Natural killer cell treated with Interleukin-12 subunit alpha and Interleukin-12 subunit beta and Interleukin-15 and Interleukin-18, amount 100 ng/mL, for 72 hours (primary cell): ENCODE results near the gene SH3PXD2B. TPM values are rescaled to one million over a fixed set of nuclear protein-coding genes. Genes with fewer than 3 reads are reported as not detected.
"Not testable (repeated sequence)": the region's sequence is repeated elsewhere in the genome, so short reads cannot be mapped to it uniquely, and the experiment has no call there.

ENCODE experiments used
- ATAC-seq, 2 donors: fragments of 150-1000 bp; cut with Tn5 transposase in 1 of 2; sonication (Bioruptor Pico), chemical (Tn5 transposase) in 1 of 2; 2 replicates each; pipeline ENCODE4 v1.10.0; 2021
- DNase-seq: peaks from one replicate; pipeline ENCODE4 v3.0.0; 2022; ENCODE audit warnings: low spot score
- H3K27ac Mint-ChIP-seq, 2 donors: 1 replicate in 1 of 2; 2 replicates in 1 of 2; pipeline ENCODE4 v1.8.0; 2022; ENCODE audit warnings: mixed read lengths in 2 of 2, mild to moderate bottlenecking in 1 of 2, moderate library complexity in 1 of 2
- H3K27me3 Mint-ChIP-seq, 2 donors: 1 replicate in 1 of 2; 2 replicates in 1 of 2; pipeline ENCODE4 v1.8.0; 2022; ENCODE audit warnings: mixed read lengths in 2 of 2
- H3K36me3 Mint-ChIP-seq: one replicate; pipeline ENCODE4 v1.8.0; 2022; ENCODE audit warnings: mixed read lengths
- H3K4me1 Mint-ChIP-seq, 2 donors: 1 replicate in 1 of 2; 2 replicates in 1 of 2; pipeline ENCODE4 v1.8.0; 2022; ENCODE audit warnings: low read depth in 2 of 2, mixed read lengths in 2 of 2, mild to moderate bottlenecking in 1 of 2
- H3K4me3 Mint-ChIP-seq: one replicate; pipeline ENCODE4 v1.8.0; 2022; ENCODE audit warnings: mixed read lengths
- H3K9me3 Mint-ChIP-seq: 2 replicates; pipeline ENCODE4 v1.8.0; 2022; ENCODE audit warnings: mixed read lengths
- total RNA-seq, 2 donors: library from RNA; stranded (reverse); gene quantifications; one replicate each; pipeline ENCODE4 v1.2.3, GENCODE V29; 2022

The SH3PXD2B gene
- total RNA-seq, 2 donors from 2014 or later = 0.08 to 0.33 TPM

DNA sequence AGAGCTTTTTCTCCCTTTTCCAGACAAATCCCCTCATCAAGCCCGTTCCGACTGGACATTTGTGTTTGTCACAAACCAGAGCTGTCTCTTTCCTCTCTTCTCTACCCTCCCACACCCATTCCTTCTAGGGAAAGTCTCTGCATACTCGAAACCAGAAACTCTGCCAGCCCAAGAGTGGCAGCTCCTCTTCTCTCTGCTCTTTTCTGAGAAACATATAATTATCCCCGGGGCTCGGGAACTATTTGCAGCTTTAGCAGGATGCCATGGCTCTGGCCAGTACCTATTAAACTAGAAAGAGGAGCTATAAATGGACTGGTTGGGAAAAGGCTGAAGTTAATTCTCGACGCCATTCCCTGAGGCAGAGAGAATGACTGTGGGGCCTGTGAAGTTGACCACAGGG lies 82.6 kb downstream of the SH3PXD2B start:
- no peak overlapping the region for H3K27ac Mint-ChIP-seq
- peaks cover 0 to 11% of the 10 kb centered on the region in 2 donors for H3K27me3 Mint-ChIP-seq
- no peak overlapping the region for H3K4me3 Mint-ChIP-seq
- peaks cover 12% of the 10 kb centered on the region for H3K36me3 Mint-ChIP-seq
- no peaks in the 10 kb centered on the region for H3K4me1 Mint-ChIP-seq
- no peak for ATAC-seq
- DNase-seq = no peak
- H3K9me3 Mint-ChIP-seq = peaks cover 7% of the 10 kb centered on the region

DNA sequence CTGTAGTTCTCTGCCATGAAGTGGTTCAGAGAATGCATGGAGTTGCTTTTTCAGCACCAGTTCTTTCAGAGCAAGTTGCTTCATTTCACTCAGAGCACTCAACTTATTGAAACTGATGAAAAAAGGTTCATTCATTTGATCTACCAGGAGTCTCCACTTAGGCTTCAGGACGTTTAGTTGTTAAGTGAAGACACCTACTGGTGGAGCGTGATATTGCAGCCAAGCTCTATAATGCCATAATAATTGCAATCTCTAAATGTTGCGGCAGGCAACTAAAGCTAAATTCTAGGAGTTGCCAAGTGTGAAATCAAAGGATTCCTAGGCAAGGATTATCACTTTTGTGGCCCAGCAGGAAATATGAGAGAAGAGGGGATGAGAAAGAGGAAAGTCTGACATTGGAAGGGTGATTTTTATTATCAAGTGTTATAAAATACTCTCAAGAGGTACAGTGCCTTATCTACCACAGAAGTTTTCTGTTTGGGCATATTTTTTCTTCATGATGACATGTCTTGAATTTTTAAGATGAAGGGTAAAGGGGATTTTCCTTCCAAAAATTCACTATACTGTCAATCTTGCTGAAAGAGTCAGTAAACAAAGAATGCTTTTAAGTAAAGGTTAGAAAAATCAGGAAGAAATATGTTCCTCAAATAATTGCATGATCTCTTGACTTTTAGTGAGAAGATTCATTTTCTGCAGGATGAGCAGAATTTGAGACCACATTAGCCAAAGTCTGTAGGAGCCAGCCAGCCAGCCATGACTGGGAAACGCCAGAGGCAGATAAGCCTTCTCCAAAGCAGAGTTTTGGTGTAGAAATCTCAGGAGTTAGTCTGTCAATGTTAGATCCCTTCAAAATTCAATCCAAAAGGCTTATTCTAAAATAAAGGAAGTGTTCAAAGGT lies 83.4 kb downstream of the SH3PXD2B start:
- ATAC-seq (no peak), DNase-seq (no peak)
- Mint-ChIP-seq H3K4me1 (no peaks in the 10 kb centered on the region), H3K27me3 (peaks cover 0 to 7% of the 10 kb centered on the region in 2 donors), H3K4me3 (no peak overlapping the region), H3K27ac (no peak overlapping the region), H3K36me3 (peaks cover 12% of the 10 kb centered on the region), H3K9me3 (peaks cover 7% of the 10 kb centered on the region)

GRCh38 chr5:172370237-172370640 lies 84.1 kb downstream of the SH3PXD2B start:
- H3K4me1 Mint-ChIP-seq = peaks cover 0 to under 1% of the 10 kb centered on the region in 2 donors
- ATAC-seq = no peak
- peaks cover 0 to 7% of the 10 kb centered on the region in 2 donors for H3K27me3 Mint-ChIP-seq
- H3K27ac Mint-ChIP-seq = no peak overlapping the region
- no peak for DNase-seq
- no peak overlapping the region for H3K4me3 Mint-ChIP-seq
- H3K36me3 Mint-ChIP-seq = peaks cover 12% of the 10 kb centered on the region
- H3K9me3 Mint-ChIP-seq = peaks cover 7% of the 10 kb centered on the region

- not testable (repeated sequence) for H3K27ac Mint-ChIP-seq, ATAC-seq, H3K4me1 Mint-ChIP-seq, H3K9me3 Mint-ChIP-seq, DNase-seq, H3K4me3 Mint-ChIP-seq
- Mint-ChIP-seq H3K27me3 (peaks cover 4 to 13% of the 10 kb centered on the region in 2 donors), H3K36me3 (peaks cover 12% of the 10 kb centered on the region)
These were observed 85.6 kb downstream of the SH3PXD2B start for GRCh38 chr5:172368699-172369098.

DNA sequence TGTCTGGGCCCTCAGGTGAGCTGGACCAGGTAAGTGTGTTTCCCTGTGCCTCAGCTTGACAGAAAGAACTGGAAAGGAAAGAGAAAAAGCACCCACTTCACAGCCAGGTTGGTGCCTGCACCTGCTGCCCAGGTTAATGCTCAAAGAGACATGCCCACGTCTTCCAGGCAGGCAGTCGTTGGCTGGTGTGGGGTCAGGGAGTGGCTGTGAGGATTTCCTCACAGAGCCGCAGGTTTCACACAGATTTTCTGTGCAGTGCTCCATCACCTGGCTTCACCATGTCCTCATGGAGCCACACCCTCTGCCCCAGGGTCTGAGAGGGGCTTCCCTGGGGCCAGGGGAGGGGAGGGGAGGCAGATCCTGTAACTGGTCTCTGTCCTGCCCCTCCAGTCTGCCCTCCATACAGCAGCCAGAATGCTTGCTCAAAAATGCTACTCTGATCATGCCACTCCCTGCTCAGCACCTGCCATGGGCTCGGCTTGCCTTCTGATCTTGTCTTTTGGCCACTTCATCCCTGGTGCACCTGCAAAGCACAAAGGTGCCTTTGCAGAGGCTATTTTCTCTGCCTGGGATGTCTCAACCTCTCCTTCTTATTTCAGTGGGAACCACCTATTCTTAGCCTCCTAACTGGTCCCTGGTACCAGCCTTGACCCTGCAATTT lies 88.2 kb downstream of the SH3PXD2B start:
- ATAC-seq (no peak), DNase-seq (no peak)
- Mint-ChIP-seq H3K27ac (no peak overlapping the region), H3K4me1 (peaks cover 6 to 14% of the 10 kb centered on the region in 2 donors), H3K36me3 (peaks cover 5% of the 10 kb centered on the region), H3K9me3 (peaks cover 5% of the 10 kb centered on the region), H3K4me3 (no peak overlapping the region), H3K27me3 (peaks cover 14 to 17% of the 10 kb centered on the region in 2 donors)

GRCh38 chr5:172364773-172365172 lies 89.6 kb downstream of the SH3PXD2B start:
- no peak for DNase-seq
- peak in 1 of 2 donors; percentile 4 for ATAC-seq
- no peak overlapping the region for H3K4me3 Mint-ChIP-seq
- no peaks in the 10 kb centered on the region for H3K36me3 Mint-ChIP-seq
- H3K4me1 Mint-ChIP-seq = peaks cover 6 to 14% of the 10 kb centered on the region in 2 donors
- H3K27ac Mint-ChIP-seq = peak overlapping the region in 1 of 2 donors; percentile 83
- peaks cover 14 to 15% of the 10 kb centered on the region in 2 donors for H3K27me3 Mint-ChIP-seq
- H3K9me3 Mint-ChIP-seq = no peaks in the 10 kb centered on the region

DNA sequence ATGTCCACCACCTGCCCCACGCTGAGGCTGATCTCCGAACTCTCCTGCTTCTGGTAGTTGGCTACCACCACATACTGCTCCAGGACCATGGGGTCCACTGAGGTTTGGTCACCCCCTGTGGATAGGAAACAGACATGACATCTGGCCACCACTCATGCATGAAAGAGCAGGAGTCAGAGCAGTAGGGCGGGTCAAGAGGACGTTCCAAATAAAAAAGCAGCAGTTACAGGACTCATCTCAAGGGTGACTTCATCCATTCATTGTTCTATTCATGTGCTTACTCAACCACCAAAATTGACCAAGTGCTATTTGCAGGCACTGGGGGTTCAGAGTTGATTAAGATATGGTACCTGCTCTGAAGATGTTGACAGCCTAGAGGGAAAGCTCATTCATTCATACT lies 91.6 kb downstream of the SH3PXD2B start:
- no peak for ATAC-seq
- H3K27me3 Mint-ChIP-seq = peaks cover 14 to 15% of the 10 kb centered on the region in 2 donors
- H3K9me3 Mint-ChIP-seq = no peaks in the 10 kb centered on the region
- peaks cover 6 to 14% of the 10 kb centered on the region in 2 donors for H3K4me1 Mint-ChIP-seq
- no peaks in the 10 kb centered on the region for H3K36me3 Mint-ChIP-seq
- H3K4me3 Mint-ChIP-seq = no peak overlapping the region
- no peak for DNase-seq
- peak overlapping the region in 1 of 2 donors; percentile 4 for H3K27ac Mint-ChIP-seq

- peaks cover 6 to 14% of the 10 kb centered on the region in 2 donors for H3K4me1 Mint-ChIP-seq
- H3K27ac Mint-ChIP-seq = peak overlapping the region in 1 of 2 donors; percentile 87
- ATAC-seq (peak; percentile 18 to 89), DNase-seq (peak; percentile 73)
- H3K27me3 Mint-ChIP-seq = peaks cover 14 to 17% of the 10 kb centered on the region in 2 donors
- H3K4me3 Mint-ChIP-seq = no peak overlapping the region
- no peaks in the 10 kb centered on the region for H3K9me3 Mint-ChIP-seq
- no peaks in the 10 kb centered on the region for H3K36me3 Mint-ChIP-seq
These were observed 92.6 kb downstream of the SH3PXD2B start for GRCh38 chr5:172361566-172362238.

- H3K9me3 Mint-ChIP-seq = no peaks in the 10 kb centered on the region
- ATAC-seq (no peak), DNase-seq (no peak)
- no peaks in the 10 kb centered on the region for H3K36me3 Mint-ChIP-seq
- no peak overlapping the region for H3K4me3 Mint-ChIP-seq
- H3K4me1 Mint-ChIP-seq = peaks cover 0 to 9% of the 10 kb centered on the region in 2 donors
- H3K27me3 Mint-ChIP-seq = peaks cover 10 to 13% of the 10 kb centered on the region in 2 donors
- H3K27ac Mint-ChIP-seq = no peak overlapping the region
These were observed 96.0 kb downstream of the SH3PXD2B start for GRCh38 chr5:172358345-172358744.

DNA sequence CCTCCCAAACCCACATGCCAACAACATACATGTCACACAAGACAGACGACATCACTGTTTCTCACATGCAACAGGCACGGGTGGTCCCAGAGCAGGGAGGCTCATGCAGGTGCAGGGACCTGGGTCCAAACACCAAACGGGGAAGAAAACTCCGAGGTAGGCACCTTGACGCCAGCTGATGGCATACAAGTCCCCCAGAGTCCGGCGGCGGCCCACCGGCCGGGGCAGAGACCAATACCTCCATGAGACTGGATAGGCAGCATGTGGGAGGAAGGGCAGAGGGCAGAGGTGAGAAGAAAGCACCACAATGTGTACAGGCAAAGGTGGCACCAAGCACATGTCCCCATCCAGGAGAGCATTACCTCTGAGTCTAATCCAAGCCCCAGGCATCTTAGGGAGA lies 97.8 kb downstream of the SH3PXD2B start:
- Mint-ChIP-seq H3K36me3 (no peaks in the 10 kb centered on the region), H3K9me3 (no peaks in the 10 kb centered on the region), H3K27ac (no peak overlapping the region), H3K4me1 (peaks cover 0 to 3% of the 10 kb centered on the region in 2 donors), H3K4me3 (no peak overlapping the region), H3K27me3 (peaks cover 5 to 7% of the 10 kb centered on the region in 2 donors)
- no peak for DNase-seq
- ATAC-seq = no peak

GRCh38 chr5:172356047-172356446 lies 98.3 kb downstream of the SH3PXD2B start:
- no peak overlapping the region for H3K4me3 Mint-ChIP-seq
- H3K36me3 Mint-ChIP-seq = no peaks in the 10 kb centered on the region
- ATAC-seq (no peak), DNase-seq (no peak)
- H3K9me3 Mint-ChIP-seq = no peaks in the 10 kb centered on the region
- no peaks in the 10 kb centered on the region for H3K4me1 Mint-ChIP-seq
- H3K27me3 Mint-ChIP-seq = peaks cover 5 to 7% of the 10 kb centered on the region in 2 donors
- H3K27ac Mint-ChIP-seq = no peak overlapping the region

GRCh38 chr5:172353846-172354245 lies 100.5 kb downstream of the SH3PXD2B start:
- Mint-ChIP-seq H3K27me3 (peaks cover 5 to 7% of the 10 kb centered on the region in 2 donors), H3K36me3 (no peaks in the 10 kb centered on the region), H3K9me3 (no peaks in the 10 kb centered on the region), H3K27ac (no peak overlapping the region), H3K4me3 (no peak overlapping the region), H3K4me1 (no peaks in the 10 kb centered on the region)
- DNase-seq (no peak), ATAC-seq (no peak)

GRCh38 chr5:172353271-172353812 lies 101.0 kb downstream of the SH3PXD2B start:
- Mint-ChIP-seq H3K4me1 (no peaks in the 10 kb centered on the region), H3K4me3 (no peak overlapping the region), H3K36me3 (no peaks in the 10 kb centered on the region), H3K9me3 (no peaks in the 10 kb centered on the region), H3K27me3 (peaks cover 5 to 7% of the 10 kb centered on the region in 2 donors), H3K27ac (no peak overlapping the region)
- ATAC-seq (no peak), DNase-seq (no peak)
